Measurements from ENCODE around the gene RFT1.

DNA sequence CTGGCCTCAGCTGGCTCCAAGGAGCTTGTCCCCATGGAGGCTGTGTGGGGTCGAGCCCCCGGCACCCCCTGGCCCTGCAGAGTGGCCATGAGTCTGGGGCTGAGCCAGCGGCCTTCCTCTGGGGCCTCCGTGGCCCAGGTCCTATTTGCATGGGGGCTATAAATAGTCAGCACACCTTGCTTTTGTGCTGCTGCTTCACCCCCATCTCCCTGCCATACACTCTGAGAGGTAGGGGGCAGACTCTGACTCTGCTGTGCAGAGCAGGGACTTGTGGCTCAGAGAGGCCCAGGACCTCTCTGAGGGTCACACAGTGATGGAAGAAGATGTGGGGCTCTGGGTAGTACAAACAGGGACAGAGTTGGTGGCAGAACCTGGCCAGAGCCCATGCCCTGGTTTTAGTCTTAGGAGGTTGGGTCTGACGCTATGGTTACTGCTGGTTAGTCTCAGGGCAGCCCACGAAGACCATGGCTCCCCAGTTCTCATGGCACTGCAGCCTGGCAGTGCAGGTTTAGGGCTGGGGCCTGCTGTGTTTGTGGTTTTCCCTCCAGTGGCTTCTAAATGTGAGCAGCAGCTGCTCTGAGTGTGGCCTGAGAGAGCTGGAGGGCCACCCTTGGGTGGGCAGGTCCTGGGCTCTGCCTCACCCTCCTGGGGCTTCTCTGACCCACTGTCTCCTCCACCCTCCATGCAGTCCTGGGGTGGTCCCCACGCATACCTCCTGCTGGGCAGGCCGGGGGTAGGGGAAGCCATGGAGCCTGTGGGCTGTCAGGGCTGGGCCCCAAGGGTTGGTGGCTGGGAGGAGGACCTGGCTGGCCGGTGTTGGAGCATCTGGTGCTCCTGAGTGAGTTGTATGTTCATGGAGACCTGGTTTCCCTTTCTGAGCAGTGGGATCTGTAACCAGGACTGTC is 44.4 kb upstream of the RFT1 start:
- no peak for TF ChIP-seq ELF4 (IDR thresholded peaks at IDR 0.05)
- TF ChIP-seq ZNF384 (IDR thresholded peaks at IDR 0.05): no peak
- TF ChIP-seq SUZ12 (IDR thresholded peaks at IDR 0.05): no peak
- TF ChIP-seq SP1 (IDR thresholded peaks at IDR 0.05): no peak
- no peak for TF ChIP-seq FOXM1 (IDR thresholded peaks at IDR 0.05; ENCODE audit: borderline replicate concordance)
- TF ChIP-seq, protein P1, sequence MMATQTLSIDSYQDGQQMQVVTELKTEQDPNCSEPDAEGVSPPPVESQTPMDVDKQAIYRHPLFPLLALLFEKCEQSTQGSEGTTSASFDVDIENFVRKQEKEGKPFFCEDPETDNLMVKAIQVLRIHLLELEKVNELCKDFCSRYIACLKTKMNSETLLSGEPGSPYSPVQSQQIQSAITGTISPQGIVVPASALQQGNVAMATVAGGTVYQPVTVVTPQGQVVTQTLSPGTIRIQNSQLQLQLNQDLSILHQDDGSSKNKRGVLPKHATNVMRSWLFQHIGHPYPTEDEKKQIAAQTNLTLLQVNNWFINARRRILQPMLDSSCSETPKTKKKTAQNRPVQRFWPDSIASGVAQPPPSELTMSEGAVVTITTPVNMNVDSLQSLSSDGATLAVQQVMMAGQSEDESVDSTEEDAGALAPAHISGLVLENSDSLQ (IDR thresholded peaks at IDR 0.05): no peak
- TF ChIP-seq BHLHE40 (IDR thresholded peaks at IDR 0.05; ENCODE audit: borderline replicate concordance): no peak
- no peak for TF ChIP-seq FOXA1 (IDR thresholded peaks at IDR 0.05)
